ENCODE measurements around the gene SOX9. TPM values are rescaled to one million over a fixed set of nuclear protein-coding genes. Genes with fewer than 3 reads are reported as not detected.

SOX9 gene
- total and polyA plus RNA-seq, 2 experiments from 2014 or later = 36.9 to 87.3 TPM

- TF ChIP-seq EZH2 (IDR thresholded peaks at IDR 0.05; ENCODE audit: borderline replicate concordance) = no peak
- no peak for TF ChIP-seq EZH2phosphoT487 (IDR thresholded peaks at IDR 0.05; ENCODE audit: low read depth, severe bottlenecking, unreplicated experiment)
- TF ChIP-seq, protein P1, sequence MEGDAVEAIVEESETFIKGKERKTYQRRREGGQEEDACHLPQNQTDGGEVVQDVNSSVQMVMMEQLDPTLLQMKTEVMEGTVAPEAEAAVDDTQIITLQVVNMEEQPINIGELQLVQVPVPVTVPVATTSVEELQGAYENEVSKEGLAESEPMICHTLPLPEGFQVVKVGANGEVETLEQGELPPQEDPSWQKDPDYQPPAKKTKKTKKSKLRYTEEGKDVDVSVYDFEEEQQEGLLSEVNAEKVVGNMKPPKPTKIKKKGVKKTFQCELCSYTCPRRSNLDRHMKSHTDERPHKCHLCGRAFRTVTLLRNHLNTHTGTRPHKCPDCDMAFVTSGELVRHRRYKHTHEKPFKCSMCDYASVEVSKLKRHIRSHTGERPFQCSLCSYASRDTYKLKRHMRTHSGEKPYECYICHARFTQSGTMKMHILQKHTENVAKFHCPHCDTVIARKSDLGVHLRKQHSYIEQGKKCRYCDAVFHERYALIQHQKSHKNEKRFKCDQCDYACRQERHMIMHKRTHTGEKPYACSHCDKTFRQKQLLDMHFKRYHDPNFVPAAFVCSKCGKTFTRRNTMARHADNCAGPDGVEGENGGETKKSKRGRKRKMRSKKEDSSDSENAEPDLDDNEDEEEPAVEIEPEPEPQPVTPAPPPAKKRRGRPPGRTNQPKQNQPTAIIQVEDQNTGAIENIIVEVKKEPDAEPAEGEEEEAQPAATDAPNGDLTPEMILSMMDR (IDR thresholded peaks at IDR 0.05; ENCODE audit: poor library complexity) = no peak
- Histone ChIP-seq H4K20me1 (ENCODE audit: insufficient read depth, poor library complexity, severe bottlenecking) (no peaks in the 10 kb centered on the region), H3K9me3 (ENCODE audit: low read depth) (no peaks in the 10 kb centered on the region), H3K79me2 (no peaks in the 10 kb centered on the region), H3K27ac (no peak overlapping the region), H2AFZ (no peak overlapping the region), H3K4me1 (ENCODE audit: insufficient read depth) (no peaks in the 10 kb centered on the region), H3K36me3 (replicated peaks; ENCODE audit: insufficient read depth, low read depth) (no peaks in the 10 kb centered on the region), H3K9me2 (replicated peaks; ENCODE audit: insufficient read depth) (no peaks in the 10 kb centered on the region), H3K4me2 (no peak overlapping the region), H3K27me3 (no peaks in the 10 kb centered on the region), H3K4me3 (no peak overlapping the region)
- 69% methylated on average over 4 of the region's 4 CpGs for WGBS (ENCODE audit: low lambda C conversion rate, missing lambda C conversion rate)
- no peak for DNase-seq (ENCODE audit: low spot score)
Observed at GRCh38 chr17:72077326-72077960, 43.4 kb upstream of the SOX9 start.

GRCh38 chr17:72079700-72080099 lies 41.1 kb upstream of the SOX9 start:
- H3K9me2 ChIP-seq (replicated peaks; ENCODE audit: insufficient read depth) = no peaks in the 10 kb centered on the region
- H4K20me1 ChIP-seq (ENCODE audit: insufficient read depth, poor library complexity, severe bottlenecking) = no peaks in the 10 kb centered on the region
- H3K4me1 ChIP-seq (ENCODE audit: insufficient read depth) = no peaks in the 10 kb centered on the region
- H3K79me2 ChIP-seq = no peaks in the 10 kb centered on the region
- H3K36me3 ChIP-seq (replicated peaks; ENCODE audit: insufficient read depth, low read depth) = no peaks in the 10 kb centered on the region
- H3K27ac ChIP-seq = no peak overlapping the region
- no peak overlapping the region for H2AFZ ChIP-seq
- H3K9me3 ChIP-seq (ENCODE audit: low read depth) = no peaks in the 10 kb centered on the region
- no peak overlapping the region for H3K4me3 ChIP-seq
- no peak for DNase-seq (ENCODE audit: low spot score)
- no peak overlapping the region for H3K4me2 ChIP-seq
- WGBS (ENCODE audit: low lambda C conversion rate, missing lambda C conversion rate) = 97% methylated on average over 3 of the region's 3 CpGs
- TF ChIP-seq EZH2 (IDR thresholded peaks at IDR 0.05; ENCODE audit: borderline replicate concordance) (no peak), EZH2phosphoT487 (IDR thresholded peaks at IDR 0.05; ENCODE audit: low read depth, severe bottlenecking, unreplicated experiment) (no peak)
- TF ChIP-seq, protein P1 (IDR thresholded peaks at IDR 0.05; ENCODE audit: poor library complexity) = no peak
- H3K27me3 ChIP-seq = no peaks in the 10 kb centered on the region

DNA sequence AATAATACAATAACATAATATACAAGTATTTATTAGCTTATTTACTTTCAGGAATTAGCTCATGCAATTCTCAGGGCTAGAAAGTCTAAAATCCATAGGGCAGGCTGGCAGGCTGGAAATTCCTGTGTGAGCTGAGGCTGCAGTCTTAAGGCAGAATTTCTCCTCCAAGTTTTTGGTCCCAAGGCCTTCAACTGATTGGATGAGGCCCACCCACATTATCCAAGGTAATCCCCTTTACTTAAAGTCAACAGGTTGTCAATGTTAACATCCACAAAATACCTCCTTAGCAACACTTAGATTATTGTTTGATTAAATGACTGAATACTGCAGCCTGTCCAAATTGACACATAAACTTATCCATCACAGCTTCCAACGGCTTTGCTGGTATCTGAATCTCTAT lies 32.9 kb upstream of the SOX9 start:
- H4K20me1 ChIP-seq (ENCODE audit: insufficient read depth, poor library complexity, severe bottlenecking) = no peaks in the 10 kb centered on the region
- H3K36me3 ChIP-seq (replicated peaks; ENCODE audit: insufficient read depth, low read depth) = no peaks in the 10 kb centered on the region
- no peaks in the 10 kb centered on the region for H3K9me3 ChIP-seq (ENCODE audit: low read depth)
- H3K27me3 ChIP-seq = no peaks in the 10 kb centered on the region
- DNase-seq (ENCODE audit: low spot score) = no peak
- H3K79me2 ChIP-seq = no peaks in the 10 kb centered on the region
- no peak overlapping the region for H3K27ac ChIP-seq
- TF ChIP-seq, protein P1 (IDR thresholded peaks at IDR 0.05; ENCODE audit: poor library complexity) = no peak
- TF ChIP-seq EZH2 (IDR thresholded peaks at IDR 0.05; ENCODE audit: borderline replicate concordance) = no peak
- no peak for TF ChIP-seq EZH2phosphoT487 (IDR thresholded peaks at IDR 0.05; ENCODE audit: low read depth, severe bottlenecking, unreplicated experiment)
- no peak overlapping the region for H2AFZ ChIP-seq
- H3K4me1 ChIP-seq (ENCODE audit: insufficient read depth) = no peaks in the 10 kb centered on the region
- H3K9me2 ChIP-seq (replicated peaks; ENCODE audit: insufficient read depth) = no peaks in the 10 kb centered on the region
- H3K4me3 ChIP-seq = no peak overlapping the region
- H3K4me2 ChIP-seq = no peak overlapping the region
- 88% methylated on average over 1 of the region's 1 CpG for WGBS (ENCODE audit: low lambda C conversion rate, missing lambda C conversion rate)

Data from hepatocyte (in vitro differentiated cells).